ENCODE data around the gene CA11. TPM values are rescaled to one million over a fixed set of nuclear protein-coding genes. Genes with fewer than 3 reads are reported as not detected.
A peak's percentile ranks its signal among the peaks of the same experiment; 100 is the strongest.
"Not testable (repeated sequence)": the region's sequence is repeated elsewhere in the genome, so short reads cannot be mapped to it uniquely, and the experiment has no call there.

CA11 gene
- polyA plus RNA-seq, 1 donor from 2014 or later = 11.6 TPM

DNA sequence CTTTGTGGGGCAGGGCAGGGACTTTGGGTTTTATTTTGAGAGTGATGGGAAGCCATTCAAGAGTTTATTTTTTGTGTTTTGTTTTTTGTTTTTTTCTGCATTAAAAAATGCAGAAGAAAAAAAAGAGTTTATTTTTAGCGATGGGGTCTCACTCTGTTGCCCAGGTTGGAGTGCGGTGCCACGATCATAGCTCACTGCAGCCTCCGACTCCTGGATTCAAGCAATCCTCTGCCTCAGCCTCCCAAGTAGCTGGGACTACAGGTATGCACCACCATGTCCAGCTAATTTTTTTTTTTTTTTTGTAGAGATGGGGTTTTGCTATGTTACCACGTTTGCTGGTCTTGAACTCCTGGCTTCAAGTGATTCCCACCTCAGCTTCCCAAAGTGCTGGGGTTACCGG lies 12.5 kb upstream of the CA11 start:
- no peaks in the 10 kb centered on the region for H3K9me3 Mint-ChIP-seq
- no peaks in the 10 kb centered on the region for H3K36me3 Mint-ChIP-seq
- H3K4me1 Mint-ChIP-seq = peaks cover 8 to 13% (median 10%) of the 10 kb centered on the region in 3 donors
- peak overlapping the region in 1 of 3 donors; percentile 46 for H3K27ac Mint-ChIP-seq
- no peaks in the 10 kb centered on the region for H3K27me3 Mint-ChIP-seq
- no peak overlapping the region for H3K4me3 Mint-ChIP-seq

DNA sequence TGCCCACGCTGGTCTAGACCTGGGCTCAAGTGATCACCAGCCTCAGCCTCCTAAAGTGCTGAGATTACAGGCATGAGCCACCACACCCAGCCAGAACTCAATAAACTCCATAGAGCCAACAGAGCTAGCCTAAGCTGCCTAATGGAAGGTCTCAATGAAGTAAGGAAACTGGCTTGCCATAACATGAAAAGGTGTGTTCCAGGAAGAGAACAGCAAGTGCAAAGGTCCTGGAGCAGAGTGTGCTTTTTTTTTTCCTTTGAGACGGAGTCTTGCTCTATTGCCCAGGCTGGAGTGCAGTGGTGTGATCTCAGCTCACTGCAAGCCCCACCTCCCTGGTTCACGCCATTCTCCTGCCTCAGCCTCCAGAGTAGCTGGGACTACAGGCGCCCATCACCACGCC lies 11.8 kb upstream of the CA11 start:
- not testable (repeated sequence) for H3K27ac Mint-ChIP-seq, H3K36me3 Mint-ChIP-seq, H3K9me3 Mint-ChIP-seq, H3K27me3 Mint-ChIP-seq, H3K4me3 Mint-ChIP-seq
- peaks cover 8 to 13% (median 10%) of the 10 kb centered on the region in 3 donors for H3K4me1 Mint-ChIP-seq

DNA sequence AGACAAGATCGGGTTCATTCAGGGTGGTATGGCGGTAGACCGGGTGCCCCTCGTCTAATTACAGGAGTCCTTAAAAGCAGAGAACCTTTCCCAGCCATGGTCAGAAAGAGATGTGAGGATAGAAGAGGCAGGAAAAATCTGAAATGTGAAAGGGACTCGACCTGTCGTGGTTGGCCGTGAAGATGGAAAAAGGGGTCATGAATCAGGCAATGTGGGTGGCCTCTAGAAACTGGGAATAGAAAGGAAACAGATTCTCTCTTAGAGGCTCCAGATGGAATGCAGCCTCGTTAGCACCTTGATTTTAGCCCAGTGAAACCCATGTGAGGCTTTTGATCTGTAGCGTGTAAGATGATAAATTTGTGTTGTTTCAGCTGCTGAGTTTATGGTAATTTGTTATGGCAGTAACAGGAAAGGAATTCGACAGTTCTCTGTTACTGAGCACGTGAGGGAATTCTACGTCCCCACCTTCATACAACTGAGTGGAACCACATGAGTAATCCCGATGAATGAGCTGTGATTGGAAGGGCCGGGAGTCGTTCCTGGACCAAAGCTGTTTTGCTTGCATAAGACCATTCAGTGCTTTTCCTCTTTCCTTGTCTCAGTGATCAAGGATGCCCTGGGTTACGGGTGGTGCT lies 11.0 kb upstream of the CA11 start:
- H3K27me3 Mint-ChIP-seq = no peaks in the 10 kb centered on the region
- no peaks in the 10 kb centered on the region for H3K36me3 Mint-ChIP-seq
- peak overlapping the region in 1 of 4 donors; percentile 24 for H3K4me3 Mint-ChIP-seq
- H3K4me1 Mint-ChIP-seq = peaks cover 8 to 17% (median 15%) of the 10 kb centered on the region in 3 donors
- H3K9me3 Mint-ChIP-seq = no peaks in the 10 kb centered on the region
- H3K27ac Mint-ChIP-seq = no peak overlapping the region

DNA sequence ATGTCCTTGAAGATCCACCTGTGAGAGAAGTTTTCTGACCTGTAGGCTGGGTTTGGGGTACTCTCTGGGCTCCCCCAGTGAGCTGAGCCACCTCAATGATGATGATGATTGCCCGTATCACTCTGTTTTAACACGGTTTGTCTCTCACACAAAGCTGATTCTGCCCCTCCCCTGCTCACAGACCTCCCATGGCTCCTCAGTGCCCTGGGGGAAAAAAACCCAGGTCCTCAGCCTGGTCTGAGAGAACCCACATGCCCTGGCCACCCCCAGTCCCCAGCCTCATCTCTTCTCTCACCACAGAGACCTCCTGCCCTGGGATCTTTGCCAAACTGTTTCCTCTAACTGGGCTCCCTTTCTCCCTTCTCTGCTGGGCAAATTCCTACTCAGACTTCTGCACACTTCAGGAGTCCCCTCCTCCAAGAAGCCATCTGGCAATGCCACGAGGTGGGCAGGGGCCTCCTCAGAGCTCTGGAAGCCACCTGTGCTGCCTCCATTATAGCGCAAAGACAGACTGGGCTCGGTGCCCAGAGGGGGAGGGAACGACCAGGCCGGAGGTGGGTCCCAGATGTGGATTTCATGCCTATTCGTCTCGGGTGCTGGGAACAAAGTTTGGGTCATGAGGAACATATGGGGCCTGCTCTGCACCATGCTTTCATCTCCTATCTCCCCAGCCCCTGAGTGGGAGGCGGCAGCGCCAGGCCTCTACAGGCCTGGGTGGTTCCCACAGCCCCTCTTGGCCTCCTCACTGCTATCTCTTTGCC lies 8.5 kb upstream of the CA11 start:
- Mint-ChIP-seq H3K27ac (peak overlapping the region in 1 of 3 donors; percentile 12), H3K4me1 (peaks cover 8 to 13% (median 10%) of the 10 kb centered on the region in 3 donors), H3K4me3 (peak overlapping the region in 2 of 4 donors; percentile 9 to 38), H3K36me3 (no peaks in the 10 kb centered on the region), H3K27me3 (no peaks in the 10 kb centered on the region), H3K9me3 (no peaks in the 10 kb centered on the region)

DNA sequence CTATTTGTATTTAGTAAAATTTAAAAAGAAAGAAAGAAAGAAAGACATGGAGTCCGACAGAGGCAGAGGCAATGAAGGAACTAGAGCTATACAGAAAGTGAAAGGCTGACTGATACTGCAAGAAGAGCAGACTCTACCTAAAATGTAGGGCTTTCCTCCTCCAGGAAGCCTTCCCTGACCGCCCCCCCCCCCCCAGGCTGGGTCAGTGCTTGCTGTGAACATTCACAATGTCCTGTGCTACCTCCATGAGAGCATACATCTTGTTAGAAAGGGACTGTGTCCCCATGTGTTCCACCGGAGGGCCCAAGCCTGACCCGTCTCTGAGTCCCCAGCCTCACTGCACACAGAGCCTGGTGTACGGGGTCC lies 5.7 kb upstream of the CA11 start:
- Mint-ChIP-seq H3K4me1 (peaks cover 11 to 23% (median 20%) of the 10 kb centered on the region in 3 donors), H3K27ac (peak overlapping the region; percentile 71 to 90 (median 76)), H3K9me3 (peaks cover 0 to 2% (median 0%) of the 10 kb centered on the region in 3 donors), H3K27me3 (no peaks in the 10 kb centered on the region), H3K36me3 (no peaks in the 10 kb centered on the region), H3K4me3 (peak overlapping the region in 1 of 4 donors; percentile 56)

DNA sequence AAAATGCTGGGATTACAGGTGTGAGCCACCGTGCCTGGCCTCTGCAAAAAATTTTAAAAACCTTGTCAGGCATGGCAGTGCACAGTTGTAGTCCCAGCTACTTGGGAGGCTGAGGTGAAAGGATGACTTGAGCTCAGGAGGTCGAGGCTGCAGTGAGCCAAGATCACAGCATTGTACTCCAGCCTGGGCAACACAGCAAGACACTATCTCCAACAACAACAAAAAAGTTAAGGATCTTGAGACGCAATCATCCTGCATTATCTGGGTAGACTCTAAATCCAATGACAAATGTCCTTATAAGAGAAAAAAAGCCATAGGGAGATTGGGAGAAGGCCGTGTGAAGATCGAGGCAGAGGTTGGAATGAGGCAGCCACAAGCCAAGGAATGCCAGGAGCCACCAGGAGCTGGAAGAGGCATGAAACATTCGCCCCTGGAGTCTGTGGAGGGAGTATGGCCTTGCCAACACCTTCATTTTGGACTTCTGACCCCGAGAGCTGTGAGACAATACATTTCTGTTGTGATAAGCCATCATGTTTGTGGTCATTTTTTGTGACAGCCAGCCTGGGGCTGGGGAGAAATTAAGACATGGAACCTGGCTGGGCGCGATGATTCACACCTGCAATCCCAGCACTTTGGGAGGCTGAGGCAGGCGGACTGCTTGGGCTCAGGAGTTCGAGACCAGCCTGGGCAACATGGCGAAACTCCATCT lies 5.1 kb upstream of the CA11 start:
- Mint-ChIP-seq H3K9me3 (peaks cover 0 to 2% (median 0%) of the 10 kb centered on the region in 3 donors), H3K36me3 (no peaks in the 10 kb centered on the region), H3K4me3 (peak overlapping the region in 1 of 4 donors; percentile 39), H3K4me1 (peaks cover 11 to 23% (median 22%) of the 10 kb centered on the region in 3 donors), H3K27me3 (no peaks in the 10 kb centered on the region), H3K27ac (peak overlapping the region; percentile 37 to 90 (median 86))

DNA sequence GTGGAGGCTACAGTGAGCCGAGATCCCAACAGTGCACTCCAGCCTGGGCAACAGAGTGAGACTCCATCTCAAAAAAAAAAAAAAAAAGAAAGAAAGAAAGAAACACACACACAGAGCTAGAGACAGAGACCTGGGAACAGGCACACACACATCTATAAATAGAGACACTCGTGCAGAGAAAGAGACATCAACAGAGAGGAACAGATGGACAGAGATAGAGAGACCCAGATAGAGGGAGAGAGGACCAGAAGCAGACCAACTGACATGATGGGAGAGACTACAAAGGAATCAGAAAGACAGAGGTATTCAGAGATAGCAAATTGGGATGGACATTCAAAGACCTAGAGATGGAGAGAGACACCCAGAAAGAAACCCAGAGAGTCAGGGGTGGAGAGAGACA lies 2.1 kb upstream of the CA11 start:
- Mint-ChIP-seq H3K4me1 (peaks cover 11 to 33% (median 28%) of the 10 kb centered on the region in 3 donors), H3K4me3 (peak overlapping the region in 3 of 4 donors; percentile 8 to 80 (median 78)), H3K9me3 (peaks cover 0 to 2% (median 0%) of the 10 kb centered on the region in 3 donors), H3K27me3 (no peaks in the 10 kb centered on the region), H3K27ac (peak overlapping the region in 2 of 3 donors; percentile 1 to 31), H3K36me3 (peaks cover 1% of the 10 kb centered on the region)

DNA sequence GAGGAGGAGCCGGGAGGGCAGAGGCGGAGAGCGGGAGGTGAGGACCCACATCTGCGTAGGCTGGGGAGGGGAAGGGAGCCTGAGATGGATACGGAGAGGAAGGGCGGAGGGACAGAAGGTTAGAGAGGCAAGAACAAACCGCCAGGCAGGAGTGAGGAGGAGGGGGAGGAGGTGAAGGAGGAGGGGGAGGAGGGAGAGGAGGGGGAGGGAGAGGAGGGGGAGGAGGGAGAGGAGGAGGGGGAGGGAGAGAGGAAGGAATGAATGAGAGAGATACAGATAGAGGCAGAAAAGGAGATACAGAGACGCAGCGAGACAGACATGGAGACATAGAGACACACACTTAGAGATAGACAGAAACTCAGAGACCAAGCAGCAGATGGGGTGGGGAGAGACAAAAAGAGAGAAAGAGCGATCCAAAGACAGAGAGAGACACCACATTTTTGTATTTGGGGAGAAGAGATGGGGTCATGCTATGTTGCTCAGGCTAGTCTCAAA lies 782 bp upstream of the CA11 start:
- Mint-ChIP-seq H3K4me1 (peaks cover 10 to 33% (median 27%) of the 10 kb centered on the region in 3 donors), H3K4me3 (peak overlapping the region; percentile 11 to 89 (median 52)), H3K9me3 (peaks cover 0 to 2% (median 0%) of the 10 kb centered on the region in 3 donors), H3K27me3 (no peaks in the 10 kb centered on the region), H3K27ac (peak overlapping the region; percentile 37 to 84 (median 73)), H3K36me3 (peaks cover 1% of the 10 kb centered on the region)

DNA sequence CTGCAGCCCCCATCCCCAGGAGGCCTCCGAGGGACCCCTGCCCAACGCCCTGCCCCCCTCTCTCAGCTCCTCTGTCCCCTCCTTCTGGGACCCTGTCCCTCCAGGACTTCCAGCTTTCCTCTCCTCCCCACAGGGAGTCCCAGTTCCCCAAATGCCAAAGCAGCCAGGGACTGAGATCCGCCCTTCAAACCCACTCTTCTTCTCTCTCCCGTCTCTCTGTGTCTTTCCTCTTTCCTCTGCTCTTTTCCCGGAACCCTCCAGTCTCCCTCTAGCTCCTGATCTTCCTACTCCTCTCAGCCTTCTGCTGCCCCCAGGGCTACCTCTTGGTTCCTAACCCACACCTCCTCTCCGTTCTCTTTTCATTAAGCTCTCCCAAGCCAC lies 377 bp downstream of the CA11 start:
- H3K4me3 Mint-ChIP-seq = peak overlapping the region; percentile 81 to 97 (median 90)
- peaks cover 0 to 2% (median 0%) of the 10 kb centered on the region in 3 donors for H3K9me3 Mint-ChIP-seq
- H3K4me1 Mint-ChIP-seq = peaks cover 10 to 30% (median 27%) of the 10 kb centered on the region in 3 donors
- peak overlapping the region; percentile 5 to 94 (median 76) for H3K27ac Mint-ChIP-seq
- H3K27me3 Mint-ChIP-seq = no peaks in the 10 kb centered on the region
- H3K36me3 Mint-ChIP-seq = peaks cover 1% of the 10 kb centered on the region

DNA sequence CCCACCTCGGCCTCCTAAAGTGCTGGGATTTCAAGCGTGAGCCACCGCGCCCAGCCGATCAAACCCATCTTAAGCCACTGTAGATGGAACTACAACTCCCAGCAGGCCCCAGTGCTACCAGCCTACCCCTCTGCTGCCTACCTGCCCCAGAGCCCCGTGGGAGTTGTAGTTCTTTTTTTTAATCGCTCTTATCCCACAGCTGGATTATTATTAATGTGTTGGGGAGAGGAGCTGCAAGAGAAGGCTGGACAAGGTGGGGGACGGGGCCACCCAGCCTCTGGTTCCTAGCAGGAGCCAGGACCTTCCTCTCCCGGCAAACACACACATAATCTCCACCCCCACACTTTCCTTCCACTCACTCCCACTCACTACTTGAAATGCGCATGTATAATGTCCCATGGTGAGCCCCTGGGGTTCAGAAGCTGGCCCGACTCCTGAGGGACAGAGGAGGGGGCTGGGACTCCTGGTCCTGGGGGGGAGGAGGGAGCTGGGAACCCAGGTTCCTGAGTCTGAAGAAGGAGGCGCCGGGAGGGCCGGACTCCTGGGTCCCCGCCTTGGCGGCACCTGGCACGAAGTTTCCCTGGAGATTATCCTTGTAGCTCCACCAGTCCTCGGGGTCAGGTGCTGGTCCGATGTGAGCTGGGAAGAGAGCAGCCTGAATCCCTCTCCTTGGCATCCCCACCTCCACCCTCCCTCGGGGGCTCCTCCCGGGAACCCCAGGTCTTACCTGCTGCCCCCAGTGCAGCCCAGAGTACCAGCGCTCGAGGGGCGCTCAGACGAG lies 958 bp downstream of the CA11 start:
- Mint-ChIP-seq H3K4me3 (peak overlapping the region; percentile 81 to 97 (median 90)), H3K4me1 (peaks cover 10 to 31% (median 27%) of the 10 kb centered on the region in 3 donors), H3K36me3 (peaks cover 1% of the 10 kb centered on the region), H3K27me3 (no peaks in the 10 kb centered on the region), H3K27ac (peak overlapping the region; percentile 5 to 94 (median 76)), H3K9me3 (peaks cover 0 to 2% (median 0%) of the 10 kb centered on the region in 3 donors)

DNA sequence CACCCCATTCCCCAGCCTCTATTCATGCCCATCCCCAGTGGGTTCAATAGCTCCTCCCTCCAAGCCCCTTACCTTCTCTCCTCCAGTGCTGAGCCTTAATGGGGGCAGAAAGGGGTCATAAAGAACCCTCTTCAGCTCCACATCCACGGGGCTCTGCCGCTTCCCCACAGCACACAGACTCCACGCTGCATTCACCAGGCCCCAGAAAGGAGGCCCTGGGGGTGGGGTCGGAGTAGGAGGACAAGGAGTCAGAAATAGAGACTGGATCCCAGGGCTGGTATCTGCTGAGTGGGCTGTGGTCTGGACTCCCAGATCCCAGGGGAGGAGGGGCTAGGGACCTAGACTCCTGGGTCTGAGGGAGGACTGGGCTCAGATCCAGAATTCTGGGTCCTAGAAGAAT lies 1.6 kb downstream of the CA11 start:
- Mint-ChIP-seq H3K4me1 (peaks cover 10 to 31% (median 26%) of the 10 kb centered on the region in 3 donors), H3K4me3 (peak overlapping the region in 2 of 4 donors; percentile 19 to 97), H3K27me3 (no peaks in the 10 kb centered on the region), H3K9me3 (peaks cover 0 to 2% (median 0%) of the 10 kb centered on the region in 3 donors), H3K27ac (peak overlapping the region; percentile 5 to 31 (median 30)), H3K36me3 (peaks cover 3% of the 10 kb centered on the region)

DNA sequence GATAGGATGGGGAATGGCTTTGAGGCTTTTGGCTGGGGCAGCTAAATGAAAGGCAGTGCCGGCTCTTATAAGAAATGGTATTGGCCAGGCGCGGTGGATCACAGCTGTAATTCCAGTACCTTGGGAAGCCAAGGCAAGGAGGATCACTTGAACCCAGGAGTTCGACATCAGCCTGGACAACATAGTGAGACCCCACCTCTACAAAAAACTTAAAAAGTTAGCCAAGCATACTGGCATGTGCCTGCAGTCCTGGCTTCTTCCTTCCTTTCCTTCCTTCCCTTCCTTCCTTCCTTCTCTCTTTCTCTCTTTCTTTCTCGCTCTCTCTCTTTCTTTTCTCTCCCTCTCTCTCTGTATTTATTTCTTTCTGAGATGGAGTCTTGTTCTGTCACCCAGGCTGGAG lies 3.1 kb downstream of the CA11 start:
- Mint-ChIP-seq H3K27ac (peak overlapping the region in 2 of 3 donors; percentile 27 to 42), H3K27me3 (no peaks in the 10 kb centered on the region), H3K4me1 (peaks cover 14 to 34% (median 31%) of the 10 kb centered on the region in 3 donors), H3K36me3 (peaks cover 6% of the 10 kb centered on the region), H3K4me3 (peak overlapping the region in 1 of 4 donors; percentile 79), H3K9me3 (no peaks in the 10 kb centered on the region)

DNA sequence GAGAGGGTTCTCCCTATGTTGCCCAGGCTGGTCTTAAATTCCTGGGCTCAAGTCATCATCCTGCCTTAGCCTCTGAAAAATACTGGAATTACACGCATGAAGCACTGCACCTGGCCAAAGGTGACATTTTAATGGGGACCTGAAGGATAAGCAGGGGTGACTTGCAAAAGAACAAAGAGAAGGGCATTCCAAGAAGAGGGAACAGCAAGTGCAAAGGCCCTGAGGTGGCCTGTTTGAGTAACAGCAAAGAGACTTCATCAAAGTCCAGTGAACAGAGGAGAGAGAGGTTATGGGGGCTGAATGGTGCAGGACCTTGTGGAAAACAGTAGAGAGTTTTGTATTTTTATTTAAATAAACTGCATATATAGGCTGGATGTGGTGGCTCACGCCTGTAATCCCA lies 4.1 kb downstream of the CA11 start:
- Mint-ChIP-seq H3K4me1 (peaks cover 10 to 30% (median 26%) of the 10 kb centered on the region in 3 donors), H3K27me3 (no peaks in the 10 kb centered on the region), H3K27ac (peak overlapping the region in 1 of 3 donors; percentile 61), H3K9me3 (no peaks in the 10 kb centered on the region), H3K4me3 (no peak overlapping the region), H3K36me3 (peaks cover 6% of the 10 kb centered on the region)
